ENCODE measurements around the gene MMP14. TPM values are rescaled to one million over a fixed set of nuclear protein-coding genes. Genes with fewer than 3 reads are reported as not detected.

Gene MMP14
- polyA plus RNA-seq, 3 donors = 0.14 to 4.6 (median 0.44) TPM

DNA sequence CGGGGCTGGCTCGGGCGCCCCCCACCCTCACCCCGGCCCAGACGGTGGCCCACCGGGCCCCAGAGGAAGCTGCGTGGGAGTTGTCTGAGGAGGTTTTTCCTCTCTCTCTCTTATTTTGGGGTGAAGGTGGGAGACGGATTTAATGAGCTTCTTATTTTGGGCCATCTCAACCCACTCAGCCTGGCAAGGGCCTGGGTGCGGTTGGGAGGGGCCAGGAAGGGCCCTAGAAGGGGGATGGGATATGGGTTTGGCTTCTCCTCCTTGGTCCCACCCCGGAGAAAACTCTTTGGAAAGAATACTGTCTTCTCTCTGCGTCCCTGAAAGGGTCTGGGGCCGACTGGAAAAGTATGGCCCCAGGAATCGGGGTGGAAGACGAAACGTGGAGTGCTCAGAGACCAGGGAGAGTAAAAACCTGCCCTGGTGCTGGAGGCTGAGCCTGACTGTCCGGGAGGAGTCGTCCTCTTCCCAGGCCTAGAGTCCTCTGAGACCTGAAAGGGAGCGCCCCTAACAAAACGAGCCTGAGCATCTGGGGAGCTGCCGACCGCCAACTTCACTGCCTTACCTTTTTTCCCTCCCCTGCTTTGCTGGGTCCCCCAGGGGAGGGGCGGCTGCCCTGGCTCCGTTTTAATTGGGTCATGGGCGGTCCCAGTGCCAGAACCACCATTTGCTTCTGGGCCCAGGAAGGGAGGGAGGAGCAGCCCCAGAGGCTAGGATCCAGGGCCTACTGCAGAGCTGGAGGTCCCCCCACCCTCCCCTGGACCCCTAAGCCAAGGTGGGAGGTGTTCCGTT is 1.6 kb downstream of the MMP14 start:
- TF ChIP-seq, protein P1, sequence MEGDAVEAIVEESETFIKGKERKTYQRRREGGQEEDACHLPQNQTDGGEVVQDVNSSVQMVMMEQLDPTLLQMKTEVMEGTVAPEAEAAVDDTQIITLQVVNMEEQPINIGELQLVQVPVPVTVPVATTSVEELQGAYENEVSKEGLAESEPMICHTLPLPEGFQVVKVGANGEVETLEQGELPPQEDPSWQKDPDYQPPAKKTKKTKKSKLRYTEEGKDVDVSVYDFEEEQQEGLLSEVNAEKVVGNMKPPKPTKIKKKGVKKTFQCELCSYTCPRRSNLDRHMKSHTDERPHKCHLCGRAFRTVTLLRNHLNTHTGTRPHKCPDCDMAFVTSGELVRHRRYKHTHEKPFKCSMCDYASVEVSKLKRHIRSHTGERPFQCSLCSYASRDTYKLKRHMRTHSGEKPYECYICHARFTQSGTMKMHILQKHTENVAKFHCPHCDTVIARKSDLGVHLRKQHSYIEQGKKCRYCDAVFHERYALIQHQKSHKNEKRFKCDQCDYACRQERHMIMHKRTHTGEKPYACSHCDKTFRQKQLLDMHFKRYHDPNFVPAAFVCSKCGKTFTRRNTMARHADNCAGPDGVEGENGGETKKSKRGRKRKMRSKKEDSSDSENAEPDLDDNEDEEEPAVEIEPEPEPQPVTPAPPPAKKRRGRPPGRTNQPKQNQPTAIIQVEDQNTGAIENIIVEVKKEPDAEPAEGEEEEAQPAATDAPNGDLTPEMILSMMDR (IDR thresholded peaks at IDR 0.05) = no peak
- peak overlapping the region; percentile 98 for H3K4me2 ChIP-seq (replicated peaks; ENCODE audit: extremely low read depth, low read length, poor library complexity, severe bottlenecking)
- H3K79me2 ChIP-seq (ENCODE audit: insufficient read depth, low read length) = no peaks in the 10 kb centered on the region
- peaks cover 16 to 22% of the 10 kb centered on the region in 2 donors for H3K36me3 ChIP-seq (replicated peaks in 1 of 2; ENCODE audit: control insufficient read depth in 1 of 2, insufficient read depth in 2 of 2, low read length in 2 of 2)
- no peak overlapping the region for H3K27ac ChIP-seq (ENCODE audit: low read depth in 1 of 2, low read length in 2 of 2)
- H3K4me1 Mint-ChIP-seq = peaks cover 38% of the 10 kb centered on the region
- peak overlapping the region; percentile 88 for H2AFZ ChIP-seq (ENCODE audit: insufficient read depth, low read depth, low read length, poor library complexity, severe bottlenecking)
- intact Hi-C loops (cut with micrococcal nuclease) = no loop called here
- H3K36me3 Mint-ChIP-seq = peaks cover 31 to 32% of the 10 kb centered on the region in 2 donors
- H3K4me3 ChIP-seq (replicated peaks in 1 of 3; ENCODE audit: low read depth in 2 of 3, low read length in 3 of 3) = peak overlapping the region; percentile 44 to 82 (median 77)
- H3K9me3 Mint-ChIP-seq = peaks cover 3 to 12% (median 7%) of the 10 kb centered on the region in 7 donors
- peaks cover 0 to 3% of the 10 kb centered on the region in 2 donors for H3K9me3 ChIP-seq (replicated peaks in 1 of 2; ENCODE audit: control insufficient read depth in 1 of 2, insufficient read depth in 1 of 2, low read length in 2 of 2)
- 92% methylated on average over 8 of the region's 25 CpGs for WGBS (ENCODE audit: insufficient coverage)
- peak overlapping the region; percentile 57 to 73 for H3K4me3 Mint-ChIP-seq
- H3K27ac Mint-ChIP-seq = no peak overlapping the region
- no peak for DNase-seq
- peaks cover 0 to 21% of the 10 kb centered on the region in 2 donors for H3K27me3 ChIP-seq (ENCODE audit: control insufficient read depth in 2 of 2, insufficient read depth in 2 of 2, low read length in 2 of 2)
- H3K9ac ChIP-seq (ENCODE audit: insufficient read depth, low read length, poor library complexity, severe bottlenecking) = peak overlapping the region; percentile 68
- H3K4me1 ChIP-seq (ENCODE audit: control insufficient read depth in 1 of 2, insufficient read depth in 2 of 2, low read length in 2 of 2) = peaks cover 29 to 43% of the 10 kb centered on the region in 2 donors
- no peaks in the 10 kb centered on the region for H4K20me1 ChIP-seq (ENCODE audit: insufficient read depth, low read length)
- peaks cover 23 to 34% (median 25%) of the 10 kb centered on the region in 3 donors for H3K27me3 Mint-ChIP-seq (ENCODE audit: low read depth in 3 of 3)

DNA sequence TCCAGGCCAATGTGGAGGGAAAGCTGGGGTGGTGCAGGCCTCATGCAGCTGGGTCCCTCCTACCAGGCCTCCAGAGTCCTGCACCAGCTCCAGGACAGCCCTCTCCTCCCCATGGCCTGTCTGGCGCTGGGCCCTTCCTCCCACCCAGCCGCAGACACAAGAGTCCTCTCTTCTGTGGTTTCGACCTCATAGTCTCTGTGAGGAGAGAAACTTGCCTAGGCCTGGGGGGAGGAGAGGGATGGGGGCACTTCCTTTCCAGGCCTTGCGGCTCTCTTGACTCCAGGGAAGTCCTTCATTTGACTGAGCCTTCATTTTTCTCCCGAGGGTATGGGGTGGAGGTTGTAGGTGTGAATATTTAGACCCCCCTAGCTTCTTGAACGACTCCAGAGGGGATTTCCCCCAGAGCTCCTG is 2.3 kb downstream of the MMP14 start:
- Mint-ChIP-seq H3K27me3 (ENCODE audit: low read depth in 3 of 3) (peaks cover 23 to 36% (median 25%) of the 10 kb centered on the region in 3 donors), H3K9me3 (peaks cover 3 to 12% (median 7%) of the 10 kb centered on the region in 7 donors), H3K36me3 (peaks cover 29 to 30% of the 10 kb centered on the region in 2 donors), H3K27ac (peak overlapping the region in 1 of 7 donors; percentile 60), H3K4me1 (peaks cover 38% of the 10 kb centered on the region), H3K4me3 (peak overlapping the region in 1 of 2 donors; percentile 46)
- no peak for DNase-seq
- no peak overlapping the region for H3K9ac ChIP-seq (ENCODE audit: insufficient read depth, low read length, poor library complexity, severe bottlenecking)
- peaks cover 0 to 3% of the 10 kb centered on the region in 2 donors for H3K9me3 ChIP-seq (replicated peaks in 1 of 2; ENCODE audit: control insufficient read depth in 1 of 2, insufficient read depth in 1 of 2, low read length in 2 of 2)
- H3K36me3 ChIP-seq (replicated peaks in 1 of 2; ENCODE audit: control insufficient read depth in 1 of 2, insufficient read depth in 2 of 2, low read length in 2 of 2) = peaks cover 10 to 16% of the 10 kb centered on the region in 2 donors
- H3K79me2 ChIP-seq (ENCODE audit: insufficient read depth, low read length) = no peaks in the 10 kb centered on the region
- intact Hi-C loops (cut with micrococcal nuclease) = no loop called here
- peaks cover 29 to 43% of the 10 kb centered on the region in 2 donors for H3K4me1 ChIP-seq (ENCODE audit: control insufficient read depth in 1 of 2, insufficient read depth in 2 of 2, low read length in 2 of 2)
- no peaks in the 10 kb centered on the region for H4K20me1 ChIP-seq (ENCODE audit: insufficient read depth, low read length)
- H3K4me2 ChIP-seq (replicated peaks; ENCODE audit: extremely low read depth, low read length, poor library complexity, severe bottlenecking) = no peak overlapping the region
- no peak overlapping the region for H3K27ac ChIP-seq (ENCODE audit: low read depth in 1 of 2, low read length in 2 of 2)
- peaks cover 0 to 21% of the 10 kb centered on the region in 2 donors for H3K27me3 ChIP-seq (ENCODE audit: control insufficient read depth in 2 of 2, insufficient read depth in 2 of 2, low read length in 2 of 2)
- TF ChIP-seq, protein P1 (IDR thresholded peaks at IDR 0.05) = no peak
- WGBS (ENCODE audit: insufficient coverage) = no CpG with 5 or more reads among the region's 6 CpGs
- no peak overlapping the region for H2AFZ ChIP-seq (ENCODE audit: insufficient read depth, low read depth, low read length, poor library complexity, severe bottlenecking)
- H3K4me3 ChIP-seq (replicated peaks in 1 of 3; ENCODE audit: low read depth in 2 of 3, low read length in 3 of 3) = no peak overlapping the region

Measured in CD14-positive monocyte (primary cell).